Measurements from ENCODE around the gene DIPK1C. TPM values are rescaled to one million over a fixed set of nuclear protein-coding genes. Genes with fewer than 3 reads are reported as not detected.

The DIPK1C gene
- total and polyA plus RNA-seq, 2 donors (not counting 1 experiment from before 2014, with no cell fraction given), result not detected

DNA sequence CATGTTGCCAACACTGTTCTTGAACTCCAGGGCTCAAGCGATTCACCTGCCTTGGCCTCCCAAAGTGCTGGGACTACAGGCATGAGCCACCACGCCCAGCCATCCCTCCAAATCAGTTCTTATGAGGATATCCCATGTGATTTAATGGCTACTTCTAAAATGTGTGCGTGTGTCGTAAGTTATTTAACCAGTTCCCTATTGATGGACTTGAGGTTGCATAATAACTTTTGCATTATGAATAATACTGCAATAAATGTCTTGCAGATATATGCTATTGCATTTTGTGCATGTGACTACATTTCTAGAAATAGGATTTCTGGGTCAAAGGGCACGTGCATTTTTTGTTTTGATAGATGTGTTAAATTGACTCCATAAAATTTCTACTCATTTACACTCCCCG lies 19.0 kb downstream of the DIPK1C start:
- Histone ChIP-seq H3K36me3 (replicated peaks in 1 of 2; ENCODE audit: control extremely low read depth in 1 of 2, control insufficient read depth in 1 of 2, extremely low read depth in 1 of 2, insufficient read depth in 2 of 2, low read length in 1 of 2) (no peaks in the 10 kb centered on the region), H3K9me3 (ENCODE audit: control extremely low read depth in 1 of 3, control insufficient read depth in 2 of 3, insufficient read depth in 1 of 3, low read length in 2 of 3) (no peaks in the 10 kb centered on the region), H3K27ac (ENCODE audit: low read length in 2 of 2) (no peak overlapping the region), H3K9ac (ENCODE audit: low read length) (no peak overlapping the region), H2AFZ (ENCODE audit: insufficient read depth, low read depth, low read length, poor library complexity, severe bottlenecking) (no peak overlapping the region), H3K4me1 (ENCODE audit: control insufficient read depth in 2 of 2, insufficient read depth in 2 of 2, low read length in 2 of 2) (no peaks in the 10 kb centered on the region), H3K4me2 (replicated peaks; ENCODE audit: low read depth, low read length, poor library complexity, severe bottlenecking) (no peak overlapping the region), H3K79me2 (ENCODE audit: control insufficient read depth, insufficient read depth, low read length) (no peaks in the 10 kb centered on the region), H3K4me3 (ENCODE audit: control extremely low read depth in 1 of 5, extremely low read depth in 1 of 5, insufficient read depth in 1 of 5, low read depth in 2 of 5, low read length in 4 of 5) (no peak overlapping the region), H4K20me1 (ENCODE audit: control insufficient read depth, insufficient read depth, low read length, poor library complexity, severe bottlenecking) (no peaks in the 10 kb centered on the region), H3K27me3 (replicated peaks in 1 of 4; ENCODE audit: control extremely low read depth in 1 of 4, control insufficient read depth in 3 of 4, insufficient read depth in 4 of 4, low read length in 3 of 4) (no peaks in the 10 kb centered on the region)
- no peaks in the 10 kb centered on the region for H3K4me1 Mint-ChIP-seq
- CTCF ChIA-PET, result no interaction called here
- no peak overlapping the region for H3K4me3 Mint-ChIP-seq
- POLR2A ChIA-PET, result no interaction called here
- peaks cover under 1% of the 10 kb centered on the region for H3K27me3 Mint-ChIP-seq
- intact Hi-C loops (cut with micrococcal nuclease), result no loop called here
- TF ChIP-seq, protein P1, sequence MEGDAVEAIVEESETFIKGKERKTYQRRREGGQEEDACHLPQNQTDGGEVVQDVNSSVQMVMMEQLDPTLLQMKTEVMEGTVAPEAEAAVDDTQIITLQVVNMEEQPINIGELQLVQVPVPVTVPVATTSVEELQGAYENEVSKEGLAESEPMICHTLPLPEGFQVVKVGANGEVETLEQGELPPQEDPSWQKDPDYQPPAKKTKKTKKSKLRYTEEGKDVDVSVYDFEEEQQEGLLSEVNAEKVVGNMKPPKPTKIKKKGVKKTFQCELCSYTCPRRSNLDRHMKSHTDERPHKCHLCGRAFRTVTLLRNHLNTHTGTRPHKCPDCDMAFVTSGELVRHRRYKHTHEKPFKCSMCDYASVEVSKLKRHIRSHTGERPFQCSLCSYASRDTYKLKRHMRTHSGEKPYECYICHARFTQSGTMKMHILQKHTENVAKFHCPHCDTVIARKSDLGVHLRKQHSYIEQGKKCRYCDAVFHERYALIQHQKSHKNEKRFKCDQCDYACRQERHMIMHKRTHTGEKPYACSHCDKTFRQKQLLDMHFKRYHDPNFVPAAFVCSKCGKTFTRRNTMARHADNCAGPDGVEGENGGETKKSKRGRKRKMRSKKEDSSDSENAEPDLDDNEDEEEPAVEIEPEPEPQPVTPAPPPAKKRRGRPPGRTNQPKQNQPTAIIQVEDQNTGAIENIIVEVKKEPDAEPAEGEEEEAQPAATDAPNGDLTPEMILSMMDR (IDR thresholded peaks at IDR 0.05), result no peak
- TF ChIP-seq EZH2 (IDR thresholded peaks at IDR 0.05; ENCODE audit: borderline replicate concordance, insufficient read depth, low read depth, low read length, poor library complexity, severe bottlenecking), result no peak
- 89% methylated on average over 1 of the region's 6 CpGs for WGBS (ENCODE audit: insufficient coverage)
- no peak for DNase-seq
- ATAC-seq (ENCODE audit: low read depth), result no peak
- H3K27ac Mint-ChIP-seq, result no peak overlapping the region
- H3K9me3 Mint-ChIP-seq (ENCODE audit: insufficient read depth), result no peaks in the 10 kb centered on the region

DNA sequence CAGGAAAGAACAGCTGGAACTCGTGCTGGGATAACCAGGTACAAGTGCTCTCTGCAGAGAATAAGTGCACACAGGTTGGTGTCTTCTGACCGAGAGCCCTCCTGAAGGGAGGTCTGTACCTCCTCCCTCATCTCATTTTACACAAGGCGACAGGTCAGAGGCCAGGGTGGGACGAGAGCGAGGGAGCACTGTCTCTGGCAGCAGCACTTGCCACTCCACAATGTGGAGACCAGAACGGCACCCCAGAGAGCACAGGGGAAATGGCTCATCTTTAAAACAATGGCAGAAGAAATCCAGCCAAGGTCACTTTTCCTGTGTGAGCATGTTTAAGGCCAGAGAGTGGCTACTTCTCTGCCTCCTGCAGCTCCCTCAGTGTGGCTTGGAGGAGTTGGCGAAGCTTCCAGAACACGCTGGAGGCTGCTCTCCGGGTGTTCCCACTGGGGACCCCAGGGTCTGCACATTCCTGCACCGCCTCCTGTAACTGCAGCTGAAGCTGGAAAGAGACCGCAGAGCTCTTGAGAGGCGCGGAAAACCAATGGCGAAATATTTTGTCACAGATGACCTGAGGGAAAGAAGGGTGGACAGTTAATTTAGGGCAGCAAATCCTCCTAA lies 20.8 kb downstream of the DIPK1C start:
- no peaks in the 10 kb centered on the region for H3K4me1 Mint-ChIP-seq
- no peaks in the 10 kb centered on the region for H3K9me3 Mint-ChIP-seq (ENCODE audit: insufficient read depth)
- H3K79me2 ChIP-seq (ENCODE audit: control insufficient read depth, insufficient read depth, low read length), result no peaks in the 10 kb centered on the region
- no peak overlapping the region for H3K4me2 ChIP-seq (replicated peaks; ENCODE audit: low read depth, low read length, poor library complexity, severe bottlenecking)
- H3K4me1 ChIP-seq (ENCODE audit: control insufficient read depth in 2 of 2, insufficient read depth in 2 of 2, low read length in 2 of 2), result no peaks in the 10 kb centered on the region
- H3K27ac ChIP-seq (ENCODE audit: low read length in 2 of 2), result no peak overlapping the region
- no peaks in the 10 kb centered on the region for H3K36me3 ChIP-seq (replicated peaks in 1 of 2; ENCODE audit: control extremely low read depth in 1 of 2, control insufficient read depth in 1 of 2, extremely low read depth in 1 of 2, insufficient read depth in 2 of 2, low read length in 1 of 2)
- WGBS (ENCODE audit: insufficient coverage), result 91% methylated on average over 10 of the region's 14 CpGs
- intact Hi-C loops (cut with micrococcal nuclease), result no loop called here
- ATAC-seq (ENCODE audit: low read depth) (no peak), DNase-seq (no peak)
- TF ChIP-seq, protein P1 (IDR thresholded peaks at IDR 0.05), result no peak
- TF ChIP-seq EZH2 (IDR thresholded peaks at IDR 0.05; ENCODE audit: borderline replicate concordance, insufficient read depth, low read depth, low read length, poor library complexity, severe bottlenecking), result no peak
- H3K4me3 Mint-ChIP-seq, result no peak overlapping the region
- H3K4me3 ChIP-seq (ENCODE audit: control extremely low read depth in 1 of 5, extremely low read depth in 1 of 5, insufficient read depth in 1 of 5, low read depth in 2 of 5, low read length in 4 of 5), result no peak overlapping the region
- no peak overlapping the region for H3K9ac ChIP-seq (ENCODE audit: low read length)
- no peaks in the 10 kb centered on the region for H3K27me3 ChIP-seq (replicated peaks in 1 of 4; ENCODE audit: control extremely low read depth in 1 of 4, control insufficient read depth in 3 of 4, insufficient read depth in 4 of 4, low read length in 3 of 4)
- H2AFZ ChIP-seq (ENCODE audit: insufficient read depth, low read depth, low read length, poor library complexity, severe bottlenecking), result no peak overlapping the region
- CTCF ChIA-PET, result no interaction called here
- no peak overlapping the region for H3K27ac Mint-ChIP-seq
- no peaks in the 10 kb centered on the region for H3K27me3 Mint-ChIP-seq
- H4K20me1 ChIP-seq (ENCODE audit: control insufficient read depth, insufficient read depth, low read length, poor library complexity, severe bottlenecking), result no peaks in the 10 kb centered on the region
- POLR2A ChIA-PET, result no interaction called here
- no peaks in the 10 kb centered on the region for H3K9me3 ChIP-seq (ENCODE audit: control extremely low read depth in 1 of 3, control insufficient read depth in 2 of 3, insufficient read depth in 1 of 3, low read length in 2 of 3)

All from B cell (primary cell).